ENCODE data around the gene FKBP4.

GRCh38 chr12:2824541-2824940 is 29.8 kb downstream of the FKBP4 start:
- TF ChIP-seq CTCF (IDR thresholded peaks at IDR 0.05; ENCODE audit: insufficient read depth, low read length, poor library complexity, severe bottlenecking) (no peak), EZH2phosphoT487 (conservative IDR thresholded peaks at IDR 0.05; ENCODE audit: low read length) (no peak)
